Measurements from ENCODE around the gene SMIM35. TPM values are rescaled to one million over a fixed set of nuclear protein-coding genes. Genes with fewer than 3 reads are reported as not detected.

SMIM35 gene
- total RNA-seq, 4 donors from 2014 or later: not detected

DNA sequence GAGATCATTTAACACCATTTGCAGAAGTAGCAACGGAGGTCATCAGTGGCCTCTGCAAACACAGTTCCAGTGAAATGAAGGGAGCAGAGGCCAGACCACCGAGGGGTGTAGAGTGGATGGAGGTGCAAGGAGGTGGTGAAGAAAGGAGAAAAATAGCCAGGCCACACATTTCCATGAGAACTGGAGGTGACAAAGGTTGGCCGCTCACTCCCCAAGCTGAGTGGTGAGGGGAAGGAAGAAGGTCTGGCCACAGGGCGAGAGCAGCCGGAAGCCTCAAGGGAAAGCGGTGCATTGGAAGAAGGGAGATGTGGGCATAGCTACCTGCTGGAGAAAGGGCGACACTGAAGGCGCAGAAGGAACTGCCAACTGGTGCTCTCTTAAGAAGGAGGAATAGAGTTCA is 30.0 kb downstream of the SMIM35 start:
- TF ChIP-seq CTCF (IDR thresholded peaks at IDR 0.05) (no peak), POLR2A (IDR thresholded peaks at IDR 0.05) (no peak)
- no peaks in the 10 kb centered on the region for H3K4me1 ChIP-seq
- no peaks in the 10 kb centered on the region for H3K9me3 ChIP-seq
- no peaks in the 10 kb centered on the region for H3K36me3 ChIP-seq
- DNase-seq: no peak
- H3K4me3 ChIP-seq: no peak overlapping the region
- intact Hi-C loops (cut with DNase I; ENCODE audit: low total_unique reads): loop anchor here (10.0 kb wide), 2 partner anchors 252 to 642 kb away; no protein-coding TSS in a partner anchor
- no peaks in the 10 kb centered on the region for H3K27me3 ChIP-seq
- no peak overlapping the region for H3K27ac ChIP-seq

GRCh38 chr11:118055966-118056365 is 30.8 kb downstream of the SMIM35 start:
- Histone ChIP-seq H3K4me1 (no peaks in the 10 kb centered on the region), H3K27me3 (no peaks in the 10 kb centered on the region), H3K36me3 (no peaks in the 10 kb centered on the region), H3K9me3 (no peaks in the 10 kb centered on the region), H3K4me3 (no peak overlapping the region), H3K27ac (no peak overlapping the region)
- DNase-seq: no peak
- intact Hi-C loops (cut with DNase I; ENCODE audit: low total_unique reads): loop anchor here (10.0 kb wide), 2 partner anchors 251 to 641 kb away; no protein-coding TSS in a partner anchor
- no peak for TF ChIP-seq POLR2A (IDR thresholded peaks at IDR 0.05)
- no peak for TF ChIP-seq CTCF (IDR thresholded peaks at IDR 0.05)

DNA sequence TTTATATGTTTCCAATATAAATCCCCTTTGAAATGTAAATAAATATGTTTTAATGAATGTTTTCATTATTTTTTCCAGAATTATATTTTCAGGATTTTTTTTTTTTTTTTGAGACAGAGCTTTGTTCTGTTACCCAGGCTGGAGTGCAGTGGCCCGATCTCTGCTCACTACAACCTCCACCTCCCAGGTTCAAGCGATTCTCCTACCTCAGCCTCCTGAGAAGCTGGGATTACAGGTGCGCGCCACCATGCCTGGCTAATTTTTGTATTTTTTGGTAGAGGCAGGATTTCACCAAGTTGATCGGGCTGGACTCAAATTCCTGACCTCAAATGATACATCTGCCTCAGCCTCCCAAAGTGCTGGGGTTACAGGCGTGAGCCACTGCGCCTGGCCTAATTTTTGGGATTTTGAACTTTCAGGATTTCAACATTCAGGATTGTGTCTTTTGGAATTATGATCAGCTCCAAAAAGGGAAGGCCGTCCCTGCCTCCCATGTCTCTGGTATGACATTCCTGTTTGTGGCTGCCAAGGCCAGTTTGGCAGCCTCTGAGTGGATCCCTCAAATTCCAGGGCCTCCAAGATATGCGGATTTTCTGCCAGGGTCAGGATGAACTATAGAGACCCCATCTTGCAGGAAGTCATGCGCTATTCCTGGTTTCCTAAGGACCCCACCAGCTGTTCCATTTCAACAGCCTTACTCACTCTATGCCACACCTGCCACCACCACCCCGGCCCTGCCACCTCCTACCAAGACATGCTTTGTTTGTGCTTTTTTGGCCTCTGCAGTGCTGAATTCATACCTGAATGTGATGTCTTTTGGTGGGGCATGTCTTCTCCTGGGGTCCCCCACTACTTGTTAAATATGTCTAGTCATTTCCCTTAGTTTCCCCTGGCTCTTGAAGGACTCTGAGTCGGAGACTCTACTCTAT is 31.8 kb downstream of the SMIM35 start:
- H3K4me3 ChIP-seq: no peak overlapping the region
- H3K27me3 ChIP-seq: no peaks in the 10 kb centered on the region
- intact Hi-C loops (cut with DNase I; ENCODE audit: low total_unique reads): loop anchor here (10.0 kb wide), 2 partner anchors 250 to 640 kb away; no protein-coding TSS in a partner anchor
- H3K4me1 ChIP-seq: no peaks in the 10 kb centered on the region
- TF ChIP-seq CTCF (IDR thresholded peaks at IDR 0.05) (no peak), POLR2A (IDR thresholded peaks at IDR 0.05) (no peak)
- no peaks in the 10 kb centered on the region for H3K36me3 ChIP-seq
- no peaks in the 10 kb centered on the region for H3K9me3 ChIP-seq
- no peak overlapping the region for H3K27ac ChIP-seq
- DNase-seq: no peak

GRCh38 chr11:118052581-118053206 is 34.1 kb downstream of the SMIM35 start:
- no peaks in the 10 kb centered on the region for H3K4me1 ChIP-seq
- H3K27me3 ChIP-seq: no peaks in the 10 kb centered on the region
- no peaks in the 10 kb centered on the region for H3K36me3 ChIP-seq
- H3K27ac ChIP-seq: no peak overlapping the region
- no peak overlapping the region for H3K4me3 ChIP-seq
- DNase-seq: no peak
- no peak for TF ChIP-seq CTCF (IDR thresholded peaks at IDR 0.05)
- TF ChIP-seq POLR2A (IDR thresholded peaks at IDR 0.05): no peak
- intact Hi-C loops (cut with DNase I; ENCODE audit: low total_unique reads): loop anchor here (10.0 kb wide), 2 partner anchors 248 to 638 kb away; no protein-coding TSS in a partner anchor
- H3K9me3 ChIP-seq: no peaks in the 10 kb centered on the region
